GM19193 (cell line): ENCODE results near the gene CUEDC1.

ENCODE experiments used
- POLR2A ChIP-seq: IDR thresholded peaks from 4 replicates; pipeline ENCODE4 v1.6.1; 2011; ENCODE audit not compliant: insufficient read depth, insufficient read length; ENCODE audit errors: extremely low read depth

CUEDC1 gene

DNA sequence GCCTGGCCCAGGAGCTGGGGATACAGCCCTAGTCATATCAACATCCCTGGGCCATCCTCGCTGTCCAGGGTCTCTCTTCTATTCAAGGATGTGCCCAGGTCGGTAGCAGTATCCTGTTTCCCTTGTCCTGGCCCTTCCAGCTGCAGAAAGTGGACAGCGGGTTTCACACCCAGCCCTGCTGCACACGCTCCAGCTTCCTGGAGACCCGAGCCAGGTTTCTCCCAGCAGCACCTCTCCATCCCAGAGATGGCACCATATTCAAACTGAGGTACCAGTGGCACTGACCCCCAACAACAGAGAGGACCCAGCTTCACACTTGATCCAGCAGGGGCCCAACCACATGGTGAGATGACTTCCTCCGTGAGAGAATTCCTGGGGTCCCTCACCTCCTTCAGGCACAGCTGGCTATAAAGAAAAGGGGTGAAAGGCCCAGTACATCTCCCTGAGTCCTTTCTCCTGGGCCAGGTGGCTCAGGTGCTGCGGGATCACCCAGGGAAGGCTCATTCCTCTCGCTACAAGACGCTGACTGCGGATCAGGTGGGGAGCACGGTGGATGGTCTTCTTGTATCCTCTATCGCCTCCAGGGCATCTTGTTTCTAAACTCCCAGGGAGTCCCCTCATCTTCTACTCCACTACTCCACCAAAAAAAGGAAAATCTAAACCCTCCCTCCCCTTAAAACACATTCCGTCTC lies 1.4 kb downstream of the CUEDC1 start:
- no peak for TF ChIP-seq POLR2A

DNA sequence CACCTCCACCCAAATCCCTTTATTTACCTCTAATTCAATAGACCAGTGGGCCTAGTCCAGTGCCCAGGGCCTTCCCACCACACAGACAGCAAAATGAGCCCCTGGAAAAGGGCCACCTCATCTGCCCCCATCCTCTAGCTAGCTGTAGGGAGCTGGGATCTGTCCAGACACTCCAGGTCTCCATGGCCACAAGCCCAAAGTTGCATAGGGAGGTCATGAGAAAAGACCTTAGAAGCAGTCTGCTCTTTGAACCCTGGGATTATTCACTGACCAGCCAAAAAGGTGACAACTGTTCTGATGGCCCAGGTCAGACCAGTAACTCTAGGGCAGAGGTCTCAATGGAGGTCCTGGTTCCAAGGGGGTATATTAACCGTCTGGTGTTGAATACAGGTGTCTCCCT lies 2.0 kb downstream of the CUEDC1 start:
- TF ChIP-seq POLR2A = no peak

DNA sequence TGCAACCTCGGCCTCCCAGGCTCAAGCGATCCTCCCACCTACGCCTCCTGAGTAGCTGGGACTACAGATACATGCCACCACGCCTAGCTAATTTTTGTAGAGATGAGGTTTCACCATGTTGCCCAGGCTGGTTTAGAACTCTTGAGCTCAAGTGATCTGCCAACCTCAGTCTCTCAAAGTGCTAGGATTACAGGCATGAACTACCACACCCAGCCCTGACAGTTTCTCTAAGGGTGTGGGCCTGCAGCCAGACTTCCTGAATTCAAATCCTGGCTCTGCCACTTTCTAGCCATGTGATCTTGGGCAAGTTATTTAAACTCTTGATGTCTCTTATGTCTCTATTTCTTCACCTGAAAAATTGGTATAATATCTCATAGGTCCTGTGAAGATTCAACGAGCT lies 5.6 kb downstream of the CUEDC1 start:
- no peak for TF ChIP-seq POLR2A

DNA sequence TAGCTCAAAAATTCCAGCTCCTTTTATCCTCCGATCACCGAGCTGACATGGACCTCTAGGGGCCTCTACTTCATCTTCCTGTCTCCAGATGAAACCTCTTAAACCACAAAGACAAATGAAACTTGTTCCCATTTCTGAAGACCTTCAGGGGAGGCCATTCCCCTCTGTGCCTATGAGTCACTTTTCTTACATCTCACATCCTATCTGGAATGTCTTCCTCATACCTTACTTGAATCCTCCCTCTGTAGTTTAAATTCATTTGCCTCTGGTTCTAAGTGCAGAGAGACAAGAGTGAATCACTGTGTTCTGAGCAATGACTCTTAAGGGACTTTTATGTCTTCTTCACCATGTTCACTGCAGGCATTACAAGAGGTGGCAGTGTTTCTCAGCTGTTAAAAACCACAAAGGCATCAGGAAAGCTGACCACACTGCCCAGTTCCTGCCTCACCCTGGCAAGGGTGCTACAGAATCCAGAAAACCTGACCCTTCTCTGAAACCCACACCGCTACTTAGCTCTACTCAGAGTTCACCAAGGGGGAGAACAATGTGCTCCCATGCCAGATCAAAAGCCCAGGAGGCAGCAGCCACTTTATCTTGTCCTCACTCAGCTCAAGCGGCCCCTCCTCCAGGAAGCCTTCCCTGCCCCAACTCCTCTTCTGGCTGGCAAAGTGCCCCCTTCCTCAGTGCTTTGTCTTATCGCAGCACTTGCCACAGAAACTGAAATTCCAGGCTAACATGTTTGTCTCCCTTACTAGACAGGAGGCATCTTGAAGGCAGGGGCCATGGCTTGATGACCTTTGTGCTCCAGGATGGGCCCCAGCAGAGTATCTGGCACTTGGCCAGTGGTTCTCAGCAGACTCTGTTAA lies 6.4 kb downstream of the CUEDC1 start:
- TF ChIP-seq POLR2A = no peak

DNA sequence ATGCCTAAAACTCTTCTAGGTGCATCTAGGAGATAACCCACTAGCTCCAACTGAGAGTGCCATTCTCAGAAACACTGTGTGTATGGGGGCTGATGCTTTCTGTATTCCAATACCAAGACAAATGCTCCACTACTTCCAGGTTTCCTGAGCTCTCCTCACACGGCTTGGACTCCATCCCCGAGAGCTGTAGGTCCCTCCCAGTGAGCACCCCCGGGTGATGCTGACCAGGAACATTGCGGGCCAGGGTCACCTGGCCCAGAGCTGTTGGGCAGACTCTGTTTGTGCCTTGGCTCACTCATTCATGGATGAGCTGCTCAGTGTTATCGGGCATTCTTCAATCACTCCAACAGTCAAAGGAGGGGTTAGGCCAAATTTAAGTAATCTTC lies 7.0 kb downstream of the CUEDC1 start:
- no peak for TF ChIP-seq POLR2A

DNA sequence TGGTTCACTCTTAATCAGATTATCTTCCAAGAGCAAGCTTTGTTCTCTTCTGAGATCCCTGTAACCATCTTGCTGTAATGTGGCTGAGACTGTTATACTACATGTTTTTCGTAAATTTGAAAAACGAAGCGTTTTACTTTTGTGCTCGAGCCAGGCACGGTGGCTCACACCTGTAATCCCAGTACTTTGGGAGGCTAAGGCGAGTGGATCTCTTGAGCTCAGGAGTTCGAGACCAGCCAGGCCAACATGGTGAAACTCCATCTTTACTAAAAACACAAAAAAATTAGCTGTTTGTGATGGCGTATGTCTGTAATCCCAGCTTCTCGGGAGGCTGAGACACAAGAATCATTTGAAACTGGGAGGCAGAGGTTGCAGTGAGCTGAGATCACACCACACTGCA lies 7.8 kb downstream of the CUEDC1 start:
- no peak for TF ChIP-seq POLR2A

DNA sequence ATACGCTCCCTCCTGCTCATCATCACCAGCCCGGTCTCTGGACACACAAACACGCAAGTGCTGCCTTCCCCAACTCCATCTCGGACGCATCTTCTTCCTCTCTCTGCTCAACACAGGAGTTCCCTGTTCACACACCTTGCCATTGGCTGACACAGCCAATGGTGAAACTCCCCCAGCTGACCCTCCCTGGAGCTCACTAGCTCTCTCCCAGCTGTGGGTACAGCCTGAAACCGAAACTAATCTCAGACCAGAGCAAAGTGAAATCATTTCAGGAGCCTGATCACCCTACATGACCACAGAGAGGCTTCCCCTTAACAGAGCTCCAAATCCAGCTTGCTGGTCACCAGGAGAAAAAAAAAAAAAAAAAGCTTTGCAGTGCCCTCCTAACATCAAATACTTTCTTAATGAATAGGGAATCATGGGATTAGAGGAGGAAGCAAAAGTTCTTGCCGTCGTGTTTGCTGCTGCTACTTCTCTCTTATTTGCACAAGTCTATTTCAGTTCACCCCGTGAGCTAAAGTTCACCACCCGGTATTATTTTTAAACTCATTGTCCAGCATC lies 8.3 kb downstream of the CUEDC1 start:
- TF ChIP-seq POLR2A = no peak

DNA sequence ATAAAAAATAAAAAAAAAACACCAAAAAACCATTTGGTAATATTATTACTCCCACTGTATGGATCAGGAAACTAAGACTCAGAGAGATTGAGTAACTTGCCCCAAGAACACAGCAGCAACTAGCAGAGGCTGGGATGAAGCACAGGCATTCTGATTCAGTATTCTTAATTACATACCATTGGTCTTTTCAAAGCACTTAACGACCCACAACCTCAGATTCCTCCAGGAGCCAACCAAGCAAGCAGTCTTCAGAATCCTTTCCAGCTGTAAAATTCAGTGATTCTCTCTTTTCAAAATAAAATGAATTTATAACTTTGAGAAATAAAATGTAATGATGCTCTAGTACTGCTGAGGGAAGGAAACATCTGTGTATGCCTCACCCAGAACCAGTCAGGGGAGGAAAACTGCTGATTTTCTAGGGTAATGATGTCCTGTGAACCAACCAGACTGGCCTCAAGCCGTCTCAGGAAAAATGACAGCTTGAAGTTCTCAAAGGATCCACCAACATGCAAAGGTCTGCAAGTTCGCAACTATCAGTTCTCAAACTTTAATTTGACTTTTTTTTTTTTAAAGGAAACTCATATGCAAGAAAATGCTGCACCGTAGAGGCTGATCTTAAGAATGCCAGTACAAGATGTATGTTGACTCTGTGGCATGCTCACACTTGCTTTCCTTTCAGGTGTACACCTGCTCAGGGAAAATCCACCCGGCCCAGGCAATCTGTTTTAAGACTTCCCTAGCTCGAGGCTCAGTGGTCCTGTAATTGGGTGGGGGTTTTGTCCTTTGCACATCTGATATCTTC lies 9.0 kb downstream of the CUEDC1 start:
- TF ChIP-seq POLR2A = no peak

DNA sequence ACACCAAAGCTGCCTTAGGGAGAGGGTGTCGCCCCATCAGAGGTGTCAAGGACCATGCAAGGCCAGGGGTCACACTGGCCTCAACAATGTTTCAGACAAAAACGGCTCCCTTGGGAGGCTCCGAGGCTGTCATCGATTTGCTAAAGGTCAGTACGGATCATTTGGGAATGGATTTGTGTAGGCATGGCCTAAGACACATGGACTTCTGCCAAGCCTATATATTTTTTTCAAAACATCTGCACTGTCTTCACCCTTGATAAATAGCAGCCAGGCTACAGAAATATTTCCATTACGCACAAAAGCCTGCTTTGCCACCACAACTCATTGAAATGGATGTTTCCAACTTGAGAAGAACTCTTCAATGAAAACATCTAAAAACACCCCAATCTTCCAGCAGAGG lies 10.3 kb downstream of the CUEDC1 start:
- TF ChIP-seq POLR2A = no peak

DNA sequence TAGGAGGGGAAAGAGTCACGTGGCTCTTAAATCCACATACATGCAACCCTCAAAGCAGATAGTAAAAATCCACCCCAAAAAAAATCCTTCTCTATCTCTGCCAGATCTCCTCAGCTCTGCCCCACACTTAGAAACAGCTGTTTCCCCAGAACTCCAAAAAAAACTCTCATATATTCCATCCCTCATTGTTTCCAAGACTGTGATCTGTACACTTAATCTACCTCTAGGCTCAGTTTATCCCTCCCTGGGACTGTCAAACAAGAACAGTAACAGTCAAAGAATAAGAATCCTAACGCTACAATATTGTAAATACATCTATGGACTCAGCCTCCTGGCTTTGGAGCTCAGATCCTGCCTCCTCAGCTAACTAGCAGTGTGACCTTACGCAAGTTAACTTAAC lies 11.6 kb downstream of the CUEDC1 start:
- no peak for TF ChIP-seq POLR2A

DNA sequence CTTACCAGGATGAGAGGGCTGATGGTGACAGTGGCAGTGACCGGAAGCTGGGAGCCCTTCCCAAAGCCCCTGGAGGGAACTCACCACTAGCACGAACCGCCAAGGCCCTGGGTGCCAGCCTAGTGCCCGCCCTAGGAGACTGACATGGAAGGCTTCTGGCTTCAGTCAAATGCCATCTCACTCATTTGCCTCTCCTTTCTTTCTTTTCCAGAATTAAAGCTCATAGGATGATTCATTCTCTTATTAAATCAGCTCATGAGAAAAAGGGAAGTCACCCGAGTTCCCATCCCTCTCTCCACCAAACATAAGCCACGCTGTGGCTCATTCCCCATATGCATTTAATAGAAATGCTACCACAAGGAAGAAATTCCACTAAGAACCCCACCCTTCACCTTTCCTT lies 12.1 kb downstream of the CUEDC1 start:
- TF ChIP-seq POLR2A = no peak

DNA sequence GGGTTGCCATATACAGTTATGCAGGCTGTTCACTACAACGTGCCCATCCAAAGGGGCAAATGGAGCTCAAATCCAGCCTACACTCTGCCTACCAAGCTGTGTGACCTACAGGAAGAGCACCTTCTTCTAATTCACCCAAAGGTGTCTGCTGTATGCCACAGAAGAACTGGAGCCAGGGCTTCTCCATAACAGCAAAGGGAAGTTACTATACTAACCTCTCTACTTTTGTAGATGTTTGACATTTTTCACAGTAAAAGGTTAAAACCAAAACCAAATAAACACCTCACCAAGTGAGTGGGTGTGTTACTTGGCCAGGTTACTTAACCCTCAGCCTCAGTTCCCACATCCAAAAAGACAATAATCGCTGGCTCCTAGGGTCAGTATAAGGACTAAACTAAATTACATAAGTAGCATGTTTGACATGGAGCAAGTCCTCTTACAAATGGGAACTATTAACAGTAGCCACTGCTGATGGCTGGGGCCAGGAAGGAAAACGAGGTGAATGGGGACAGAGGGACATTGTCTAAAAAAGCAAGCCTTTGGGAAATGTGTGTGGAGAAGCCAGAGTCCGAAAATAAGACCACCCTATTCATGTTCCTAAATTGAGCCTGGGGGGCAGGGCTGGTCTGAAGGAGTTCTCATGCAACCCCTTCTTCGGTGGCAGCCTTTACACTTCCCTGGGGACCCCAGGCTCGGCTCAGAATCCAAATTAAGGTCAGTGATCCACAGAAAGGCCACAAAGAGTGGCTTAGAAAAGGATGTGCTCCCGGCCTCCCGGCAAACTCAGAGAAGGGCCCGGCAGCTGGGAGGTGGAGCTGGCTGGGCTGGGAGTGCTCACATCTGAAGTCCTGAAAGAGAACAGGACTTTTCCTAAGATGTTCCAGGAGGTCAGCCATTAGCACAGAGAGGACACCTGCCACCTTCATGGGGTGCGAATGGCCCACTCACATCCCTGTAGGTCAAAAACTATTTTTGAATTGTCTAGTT lies 13.5 kb downstream of the CUEDC1 start:
- no peak for TF ChIP-seq POLR2A

DNA sequence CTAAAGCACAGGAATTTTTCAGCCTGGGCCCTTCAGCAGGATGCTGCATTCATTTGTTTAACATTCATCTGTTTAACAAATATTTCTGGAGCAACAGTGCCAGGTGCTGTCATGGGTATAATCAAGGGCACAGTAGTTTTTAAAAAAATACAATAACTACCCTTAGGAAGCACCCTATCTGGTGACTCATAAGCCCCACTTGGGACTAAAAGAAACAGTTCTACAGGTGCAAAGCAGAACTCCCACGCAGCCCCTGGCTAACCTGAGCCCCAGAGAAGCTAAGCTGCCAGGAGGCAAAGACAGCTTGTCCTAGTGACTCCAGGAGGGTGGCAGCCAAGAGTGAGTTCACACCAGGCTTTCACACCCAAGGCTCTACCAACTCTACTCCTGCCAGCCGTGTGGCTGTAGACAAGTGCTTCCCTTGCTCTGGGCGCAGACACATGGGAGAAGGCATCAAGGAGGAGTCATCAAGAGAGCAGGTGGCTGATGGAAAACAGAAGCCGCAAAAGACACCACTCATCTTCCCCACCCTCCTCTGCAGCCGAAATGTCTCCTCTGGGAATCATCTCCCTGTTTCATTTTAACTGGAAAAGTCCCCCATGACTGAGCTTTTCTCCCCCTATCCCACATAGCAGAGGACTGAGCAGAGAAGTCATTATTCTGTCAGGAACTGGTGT lies 14.4 kb downstream of the CUEDC1 start:
- no peak for TF ChIP-seq POLR2A
